ENCODE results near the gene ANKRA2.

- no peak for TF ChIP-seq FOXP2 (optimal IDR thresholded peaks at IDR 0.05; ENCODE audit: borderline replicate concordance, extremely low read depth, extremely low read length, insufficient read depth)
- TF ChIP-seq POLR2AphosphoS5 (IDR thresholded peaks at IDR 0.05; ENCODE audit: low read depth, low read length): no peak
- no peak for TF ChIP-seq TAF1 (IDR thresholded peaks at IDR 0.05; ENCODE audit: borderline replicate concordance, insufficient read depth, low read length)
- no peak for TF ChIP-seq REST (IDR thresholded peaks at IDR 0.05; ENCODE audit: insufficient read depth in 1 of 2, low read depth in 2 of 2, low read length in 2 of 2)
Measured at GRCh38 chr5:73564018-73564417, 1.4 kb downstream of the ANKRA2 start.
